Measurements from ENCODE around the gene MYCN. TPM values are rescaled to one million over a fixed set of nuclear protein-coding genes. Genes with fewer than 3 reads are reported as not detected.

Gene MYCN
- total and polyA plus RNA-seq, 2 of the 4 experiments (the other 2 are of a cell fraction), result not detected

DNA sequence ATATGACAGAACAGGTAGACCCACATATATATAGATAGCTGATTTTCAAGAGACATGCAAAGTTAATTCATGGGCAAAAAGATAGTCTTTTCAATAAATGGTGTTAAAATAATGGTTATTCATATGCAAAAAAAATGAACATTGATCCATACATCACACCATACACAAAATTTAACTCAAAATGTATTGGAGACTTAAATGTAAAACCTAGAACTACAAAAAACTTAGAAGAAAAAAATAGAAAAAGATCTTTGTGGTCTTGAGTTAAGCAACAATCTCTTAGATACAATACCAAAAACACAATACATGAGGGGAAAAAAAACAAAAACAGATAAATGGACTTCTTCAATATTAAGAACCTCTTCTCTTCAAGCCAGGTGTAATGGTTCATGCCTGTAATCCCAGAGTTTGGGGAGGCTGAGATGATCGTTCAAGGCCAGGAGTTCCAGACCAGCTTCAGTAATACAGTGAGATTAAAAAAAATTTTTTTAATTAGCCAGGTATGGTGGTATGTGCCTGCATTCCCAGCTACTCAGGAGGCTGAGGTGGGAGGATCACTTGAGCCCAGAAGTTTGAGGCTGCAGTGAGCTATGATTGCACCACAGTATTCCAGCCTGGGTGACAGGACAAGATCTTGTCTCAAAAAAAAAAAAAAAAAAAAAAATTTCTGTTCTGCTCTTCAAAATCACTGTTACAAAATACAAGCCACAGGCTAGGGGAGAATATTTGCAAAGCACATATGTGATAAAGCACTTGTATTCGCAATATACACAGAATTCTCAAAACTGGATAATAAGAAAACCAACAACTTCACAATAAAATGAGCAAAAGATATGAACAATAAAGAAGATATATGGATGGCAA, 32.7 kb upstream of the MYCN start:
- Histone ChIP-seq H3K14ac (replicated peaks; ENCODE audit: low read depth, low read length) (no peak overlapping the region), H3K79me1 (ENCODE audit: low read depth in 1 of 2, low read length in 2 of 2) (no peaks in the 10 kb centered on the region), H2AK5ac (ENCODE audit: low read depth, low read length) (no peak overlapping the region), H2BK15ac (ENCODE audit: low read depth, low read length) (no peak overlapping the region), H4K91ac (ENCODE audit: insufficient read depth, low read depth, low read length) (no peak overlapping the region), H3K4ac (ENCODE audit: low read depth, low read length) (no peak overlapping the region), H3K4me2 (ENCODE audit: low read depth, low read length) (no peak overlapping the region), H3K27ac (ENCODE audit: insufficient read depth, low read length) (no peak overlapping the region), H4K5ac (ENCODE audit: low read depth, low read length) (no peak overlapping the region), H2AFZ (replicated peaks; ENCODE audit: low read length, poor library complexity) (no peak overlapping the region), H2BK120ac (ENCODE audit: low read depth, low read length) (no peak overlapping the region), H3K9ac (ENCODE audit: low read depth, low read length) (no peak overlapping the region), H2BK20ac (ENCODE audit: low read depth, low read length) (no peak overlapping the region), H3K9me3 (ENCODE audit: control insufficient read depth, insufficient read depth, low read length) (0 out of 2 replicates have a peak, but pooled peaks cover 4% of the 10 kb centered on the region), H3K27me3 (ENCODE audit: control insufficient read depth, insufficient read depth, low read length) (no peaks in the 10 kb centered on the region), H4K20me1 (ENCODE audit: insufficient read depth, low read length) (no peaks in the 10 kb centered on the region), H3K18ac (ENCODE audit: low read depth, low read length) (no peak overlapping the region), H3K4me1 (ENCODE audit: control insufficient read depth, insufficient read depth, low read length) (no peaks in the 10 kb centered on the region), H2AK9ac (replicated peaks; ENCODE audit: low read depth, low read length, poor library complexity) (no peak overlapping the region), H3K36me3 (ENCODE audit: control insufficient read depth, insufficient read depth, low read length) (no peaks in the 10 kb centered on the region), H3K9me1 (ENCODE audit: insufficient read depth, low read length) (no peaks in the 10 kb centered on the region), H3K23ac (ENCODE audit: low read depth, low read length) (no peak overlapping the region), H2BK5ac (ENCODE audit: low read depth, low read length, poor library complexity, severe bottlenecking) (no peak overlapping the region), H3K4me3 (ENCODE audit: insufficient read depth, low read depth, low read length) (no peak overlapping the region), H3K56ac (ENCODE audit: extremely low read depth, insufficient read depth, low read length) (no peak overlapping the region), H4K8ac (ENCODE audit: low read depth in 2 of 2, low read length in 2 of 2) (no peak overlapping the region)
- no peak for ATAC-seq (ENCODE audit: low read depth)
- WGBS, 2 experiments (ENCODE audit: extremely low coverage in 2 of 2, insufficient read length in 1 of 2), result no CpG with 5 or more reads among the region's 2 CpGs
- in situ Hi-C loops (cut with MboI; ENCODE audit: low sequenced_read_pairs), result no loop called here
- POLR2A ChIA-PET (ENCODE audit: unreplicated experiment), result no interaction called here
- dilution Hi-C loops (cut with HindIII; ENCODE audit: low sequenced_read_pairs, unreplicated experiment), result no loop called here
- DNase-seq, result no peak
- CTCF ChIA-PET, result no interaction called here
- no TSS peak for BruUV-seq (replicated peaks)
- intact Hi-C loops (cut with micrococcal nuclease), result no loop called here
- TF ChIP-seq BHLHE40 (IDR thresholded peaks at IDR 0.05; ENCODE audit: low read depth, low read length) (no peak), POLR2A (IDR thresholded peaks at IDR 0.05; ENCODE audit: low read depth, low read length) (no peak), SMC3 (IDR thresholded peaks at IDR 0.05; ENCODE audit: low read depth, low read length) (no peak), CHD1 (IDR thresholded peaks at IDR 0.05; ENCODE audit: low read depth, low read length) (no peak), CEBPB (IDR thresholded peaks at IDR 0.05; ENCODE audit: low read depth, low read length) (no peak), MAZ (IDR thresholded peaks at IDR 0.05; ENCODE audit: borderline replicate concordance, low read depth, low read length) (no peak), MXI1 (IDR thresholded peaks at IDR 0.05; ENCODE audit: borderline replicate concordance, low read depth, low read length) (no peak), MAFK (IDR thresholded peaks at IDR 0.05; ENCODE audit: low read depth, low read length) (no peak), RAD21 (IDR thresholded peaks at IDR 0.05; ENCODE audit: low read length) (no peak), RCOR1 (IDR thresholded peaks at IDR 0.05; ENCODE audit: insufficient replicate concordance, low read length) (no peak), NFE2L2 (IDR thresholded peaks at IDR 0.05; ENCODE audit: low read depth, low read length) (no peak), RFX5 (IDR thresholded peaks at IDR 0.05; ENCODE audit: low read depth, low read length) (no peak)
- TF ChIP-seq, protein P1, sequence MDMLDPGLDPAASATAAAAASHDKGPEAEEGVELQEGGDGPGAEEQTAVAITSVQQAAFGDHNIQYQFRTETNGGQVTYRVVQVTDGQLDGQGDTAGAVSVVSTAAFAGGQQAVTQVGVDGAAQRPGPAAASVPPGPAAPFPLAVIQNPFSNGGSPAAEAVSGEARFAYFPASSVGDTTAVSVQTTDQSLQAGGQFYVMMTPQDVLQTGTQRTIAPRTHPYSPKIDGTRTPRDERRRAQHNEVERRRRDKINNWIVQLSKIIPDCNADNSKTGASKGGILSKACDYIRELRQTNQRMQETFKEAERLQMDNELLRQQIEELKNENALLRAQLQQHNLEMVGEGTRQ (IDR thresholded peaks at IDR 0.05; ENCODE audit: low read depth, low read length), result no peak
- TF ChIP-seq, protein P2, sequence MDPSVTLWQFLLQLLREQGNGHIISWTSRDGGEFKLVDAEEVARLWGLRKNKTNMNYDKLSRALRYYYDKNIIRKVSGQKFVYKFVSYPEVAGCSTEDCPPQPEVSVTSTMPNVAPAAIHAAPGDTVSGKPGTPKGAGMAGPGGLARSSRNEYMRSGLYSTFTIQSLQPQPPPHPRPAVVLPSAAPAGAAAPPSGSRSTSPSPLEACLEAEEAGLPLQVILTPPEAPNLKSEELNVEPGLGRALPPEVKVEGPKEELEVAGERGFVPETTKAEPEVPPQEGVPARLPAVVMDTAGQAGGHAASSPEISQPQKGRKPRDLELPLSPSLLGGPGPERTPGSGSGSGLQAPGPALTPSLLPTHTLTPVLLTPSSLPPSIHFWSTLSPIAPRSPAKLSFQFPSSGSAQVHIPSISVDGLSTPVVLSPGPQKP (IDR thresholded peaks at IDR 0.05; ENCODE audit: borderline replicate concordance, low read depth, low read length), result no peak
- TF ChIP-seq, protein P3, sequence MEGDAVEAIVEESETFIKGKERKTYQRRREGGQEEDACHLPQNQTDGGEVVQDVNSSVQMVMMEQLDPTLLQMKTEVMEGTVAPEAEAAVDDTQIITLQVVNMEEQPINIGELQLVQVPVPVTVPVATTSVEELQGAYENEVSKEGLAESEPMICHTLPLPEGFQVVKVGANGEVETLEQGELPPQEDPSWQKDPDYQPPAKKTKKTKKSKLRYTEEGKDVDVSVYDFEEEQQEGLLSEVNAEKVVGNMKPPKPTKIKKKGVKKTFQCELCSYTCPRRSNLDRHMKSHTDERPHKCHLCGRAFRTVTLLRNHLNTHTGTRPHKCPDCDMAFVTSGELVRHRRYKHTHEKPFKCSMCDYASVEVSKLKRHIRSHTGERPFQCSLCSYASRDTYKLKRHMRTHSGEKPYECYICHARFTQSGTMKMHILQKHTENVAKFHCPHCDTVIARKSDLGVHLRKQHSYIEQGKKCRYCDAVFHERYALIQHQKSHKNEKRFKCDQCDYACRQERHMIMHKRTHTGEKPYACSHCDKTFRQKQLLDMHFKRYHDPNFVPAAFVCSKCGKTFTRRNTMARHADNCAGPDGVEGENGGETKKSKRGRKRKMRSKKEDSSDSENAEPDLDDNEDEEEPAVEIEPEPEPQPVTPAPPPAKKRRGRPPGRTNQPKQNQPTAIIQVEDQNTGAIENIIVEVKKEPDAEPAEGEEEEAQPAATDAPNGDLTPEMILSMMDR (conservative IDR thresholded peaks at IDR 0.05; ENCODE audit: low read depth, low read length), result no peak
